Femur (tissue), 1 donor: ENCODE data around the gene NPDC1.
"Not testable (repeated sequence)": the region's sequence is repeated elsewhere in the genome, so short reads cannot be mapped to it uniquely, and the experiment has no call there.

Experiments
- DNase-seq: peaks from one replicate; pipeline ENCODE4 v3.0.0-alpha.2; 2017

NPDC1 gene

GRCh38 chr9:137074657-137075274 is 28.8 kb upstream of the NPDC1 start:
- no peak for DNase-seq

- no peak for DNase-seq
Measured at GRCh38 chr9:137073992-137074399, 28.0 kb upstream of the NPDC1 start.

- DNase-seq = no peak
Measured at GRCh38 chr9:137071282-137071681, 25.3 kb upstream of the NPDC1 start.

GRCh38 chr9:137070906-137071275 is 24.9 kb upstream of the NPDC1 start:
- no peak for DNase-seq

- DNase-seq = peak; percentile 90
Measured at GRCh38 chr9:137070201-137070905, 24.4 kb upstream of the NPDC1 start, which contains the start of gene SAPCD2. SAPCD2 (minus strand) TSS chr9:137070557; CDS start chr9:137070460, 97 bp downstream.

- DNase-seq = no peak
Measured at GRCh38 chr9:137069508-137070091, 23.6 kb upstream of the NPDC1 start.

GRCh38 chr9:137068539-137069507 is 22.8 kb upstream of the NPDC1 start:
- no peak for DNase-seq

- peak; percentile 82 for DNase-seq
Measured at GRCh38 chr9:137067860-137068538, 22.0 kb upstream of the NPDC1 start.

GRCh38 chr9:137066096-137066861 is 20.3 kb upstream of the NPDC1 start:
- DNase-seq = no peak

- DNase-seq = no peak
Measured at GRCh38 chr9:137065336-137065967, 19.5 kb upstream of the NPDC1 start.

- DNase-seq = no peak
Measured at GRCh38 chr9:137064880-137065164, 18.8 kb upstream of the NPDC1 start.

GRCh38 chr9:137064027-137064879 is 18.3 kb upstream of the NPDC1 start:
- peak; percentile 75 for DNase-seq

GRCh38 chr9:137063311-137064026 is 17.5 kb upstream of the NPDC1 start:
- DNase-seq = no peak

GRCh38 chr9:137062798-137063197 is 16.8 kb upstream of the NPDC1 start:
- not testable (repeated sequence) for DNase-seq

GRCh38 chr9:137062384-137062783 is 16.4 kb upstream of the NPDC1 start:
- DNase-seq = no peak

GRCh38 chr9:137058521-137059234 is 12.7 kb upstream of the NPDC1 start:
- no peak for DNase-seq

GRCh38 chr9:137057545-137057944 is 11.6 kb upstream of the NPDC1 start:
- DNase-seq = no peak

- DNase-seq = no peak
Measured at GRCh38 chr9:137056739-137057415, 10.9 kb upstream of the NPDC1 start.
